Measurements from ENCODE around the gene LLGL2. TPM values are rescaled to one million over a fixed set of nuclear protein-coding genes. Genes with fewer than 3 reads are reported as not detected.

LLGL2 gene
- total and polyA plus RNA-seq, 10 donors = 28.6 to 153 (median 80.0) TPM

- intact Hi-C loops (cut with DNase I; ENCODE audit: low total_unique reads) = no loop called here
- H3K36me3 ChIP-seq = peaks cover 0 to 65% (median 0%) of the 10 kb centered on the region in 6 donors
- peaks cover 0 to 96% (median 55%) of the 10 kb centered on the region in 6 donors for H3K4me1 ChIP-seq
- peak; percentile 61 for DNase-seq
- no peaks in the 10 kb centered on the region for H3K9me3 ChIP-seq
- H3K27ac ChIP-seq = peak overlapping the region; percentile 41 to 90 (median 80)
- H3K4me3 ChIP-seq = peak overlapping the region in 6 of 8 donors; percentile 5 to 57 (median 24)
- no peaks in the 10 kb centered on the region for H3K27me3 ChIP-seq (replicated peaks in 1 of 7)
- TF ChIP-seq POLR2A (IDR thresholded peaks at IDR 0.05) = no peak
- peak in 1 of 3 donors; percentile 5 for TF ChIP-seq POLR2AphosphoS5 (IDR thresholded peaks at IDR 0.05)
- no peak for TF ChIP-seq CTCF (IDR thresholded peaks at IDR 0.05 in 8 of 11, conservative IDR thresholded peaks at IDR 0.05 in 3 of 11)
- WGBS, 5 donors = 64 to 82% (median 70%) methylated on average over 2 to 5 of the region's 5 CpGs
Observed at GRCh38 chr17:75508931-75509361, 16.6 kb upstream of the LLGL2 start.

GRCh38 chr17:75509528-75510258, 15.8 kb upstream of the LLGL2 start:
- peaks cover 0 to 57% (median 0%) of the 10 kb centered on the region in 6 donors for H3K36me3 ChIP-seq
- intact Hi-C loops (cut with DNase I; ENCODE audit: low total_unique reads) = loop anchor here (10.0 kb wide), 1 partner anchor 85 kb away; no protein-coding TSS in a partner anchor
- H3K27ac ChIP-seq = peak overlapping the region; percentile 55 to 90 (median 80)
- no peaks in the 10 kb centered on the region for H3K9me3 ChIP-seq
- DNase-seq = peak; percentile 88
- WGBS, 5 donors = 67 to 82% (median 78%) methylated on average over 19 of the region's 19 CpGs
- TF ChIP-seq POLR2AphosphoS5 (IDR thresholded peaks at IDR 0.05) = peak; percentile 84 to 88 (median 85)
- TF ChIP-seq CTCF (IDR thresholded peaks at IDR 0.05 in 8 of 11, conservative IDR thresholded peaks at IDR 0.05 in 3 of 11) = no peak
- peaks cover 0 to 5% (median 0%) of the 10 kb centered on the region in 7 donors for H3K27me3 ChIP-seq (replicated peaks in 1 of 7)
- H3K4me3 ChIP-seq = peak overlapping the region; percentile 1 to 57 (median 19)
- peaks cover 0 to 96% (median 52%) of the 10 kb centered on the region in 6 donors for H3K4me1 ChIP-seq

- intact Hi-C loops (cut with DNase I; ENCODE audit: low total_unique reads) = loop anchor here (10.0 kb wide), 1 partner anchor 86 kb away; no protein-coding TSS in a partner anchor
- no peak for DNase-seq
- 79 to 89% (median 85%) methylated on average over 4 of the region's 4 CpGs for WGBS, 5 donors
- H3K27me3 ChIP-seq (replicated peaks in 1 of 7) = peaks cover 0 to 18% (median 0%) of the 10 kb centered on the region in 7 donors
- H3K4me3 ChIP-seq = peak overlapping the region in 6 of 8 donors; percentile 82 to 99 (median 96)
- peaks cover 0 to 42% (median 0%) of the 10 kb centered on the region in 6 donors for H3K36me3 ChIP-seq
- H3K9me3 ChIP-seq = no peaks in the 10 kb centered on the region
- H3K27ac ChIP-seq = peak overlapping the region in 7 of 8 donors; percentile 55 to 90 (median 83)
- TF ChIP-seq CTCF (IDR thresholded peaks at IDR 0.05 in 8 of 11, conservative IDR thresholded peaks at IDR 0.05 in 3 of 11) = no peak
- TF ChIP-seq POLR2AphosphoS5 (IDR thresholded peaks at IDR 0.05) = no peak
- no peak for TF ChIP-seq POLR2A (IDR thresholded peaks at IDR 0.05)
- H3K4me1 ChIP-seq = peaks cover 0 to 95% (median 54%) of the 10 kb centered on the region in 6 donors
Observed at GRCh38 chr17:75511270-75511609, 14.3 kb upstream of the LLGL2 start.
